Omental fat pad (tissue), 4 donors: ENCODE measurements around the gene AP4B1. TPM values are rescaled to one million over a fixed set of nuclear protein-coding genes. Genes with fewer than 3 reads are reported as not detected.
"Not testable (repeated sequence)": the region's sequence is repeated elsewhere in the genome, so short reads cannot be mapped to it uniquely, and the experiment has no call there.

Experiments used
- ATAC-seq: fragments of 150-250 bp; one replicate; pipeline ENCODE4 v1.9.1; 2016; ENCODE audit warnings: mild to moderate bottlenecking, moderate library complexity; ENCODE audit not compliant: low FRiP score
- DNase-seq: peaks from one replicate; pipeline ENCODE4 v3.0.0-alpha.2; 2019; ENCODE audit warnings: low spot score
- total RNA-seq, 4 donors: library from RNA; depleted of rRNA; stranded (reverse); fragments of >200 nt; gene quantifications; one replicate each; pipeline ENCODE4 v1.1.0, GENCODE V29; 2016
- TF ChIP-seq, protein P1 (sequence below), 3 donors: fragments of 450-650 bp; IDR thresholded peaks; one replicate each; pipeline ENCODE4 v1.5.1; 2016 to 2017; ENCODE audit warnings: antibody characterized with exemption in 3 of 3, mild to moderate bottlenecking in 3 of 3, moderate library complexity in 2 of 3

AP4B1 gene
- total RNA-seq, 4 donors from 2014 or later, result 9.3 to 17.2 (median 15.6) TPM

DNA sequence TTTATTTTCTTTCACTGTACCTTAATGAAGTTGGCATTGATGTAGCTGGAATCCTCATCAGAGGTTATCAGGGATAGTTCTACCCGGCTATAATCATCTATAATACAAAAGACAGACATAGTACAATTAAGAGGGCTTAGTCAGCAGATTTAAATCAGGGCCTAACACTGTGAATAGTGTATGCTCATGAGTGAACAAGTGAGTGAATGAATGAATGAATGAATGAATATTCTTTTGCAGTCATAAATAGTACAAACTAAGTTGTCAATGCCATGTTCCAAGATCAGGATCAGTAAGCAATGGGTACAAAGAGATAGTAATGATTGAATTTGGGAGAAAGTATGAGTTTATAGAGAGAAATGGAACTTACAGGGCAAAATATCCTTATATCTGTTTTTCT lies 45.6 kb downstream of the AP4B1 start:
- DNase-seq (no peak), ATAC-seq (no peak)
- TF ChIP-seq, protein P1, sequence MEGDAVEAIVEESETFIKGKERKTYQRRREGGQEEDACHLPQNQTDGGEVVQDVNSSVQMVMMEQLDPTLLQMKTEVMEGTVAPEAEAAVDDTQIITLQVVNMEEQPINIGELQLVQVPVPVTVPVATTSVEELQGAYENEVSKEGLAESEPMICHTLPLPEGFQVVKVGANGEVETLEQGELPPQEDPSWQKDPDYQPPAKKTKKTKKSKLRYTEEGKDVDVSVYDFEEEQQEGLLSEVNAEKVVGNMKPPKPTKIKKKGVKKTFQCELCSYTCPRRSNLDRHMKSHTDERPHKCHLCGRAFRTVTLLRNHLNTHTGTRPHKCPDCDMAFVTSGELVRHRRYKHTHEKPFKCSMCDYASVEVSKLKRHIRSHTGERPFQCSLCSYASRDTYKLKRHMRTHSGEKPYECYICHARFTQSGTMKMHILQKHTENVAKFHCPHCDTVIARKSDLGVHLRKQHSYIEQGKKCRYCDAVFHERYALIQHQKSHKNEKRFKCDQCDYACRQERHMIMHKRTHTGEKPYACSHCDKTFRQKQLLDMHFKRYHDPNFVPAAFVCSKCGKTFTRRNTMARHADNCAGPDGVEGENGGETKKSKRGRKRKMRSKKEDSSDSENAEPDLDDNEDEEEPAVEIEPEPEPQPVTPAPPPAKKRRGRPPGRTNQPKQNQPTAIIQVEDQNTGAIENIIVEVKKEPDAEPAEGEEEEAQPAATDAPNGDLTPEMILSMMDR (IDR thresholded peaks at IDR 0.05), result no peak

DNA sequence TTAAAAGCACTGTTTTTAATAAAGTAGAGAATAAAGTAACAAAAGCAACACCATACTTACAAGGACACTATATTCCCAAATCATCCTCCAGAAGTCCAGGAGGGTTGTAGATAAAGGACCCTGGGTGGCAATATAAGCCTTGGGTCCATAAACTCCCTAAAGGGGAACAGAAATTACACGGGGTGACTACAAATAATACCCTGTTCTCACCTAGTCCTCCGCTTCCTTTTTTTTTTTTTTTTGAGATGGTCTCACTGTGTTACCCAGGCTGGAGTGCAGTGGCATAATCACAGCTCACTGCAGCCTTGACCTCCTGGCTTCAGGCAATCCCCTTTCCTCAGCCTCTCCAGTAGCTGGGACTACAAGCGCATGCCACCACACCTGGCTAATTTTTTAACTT lies 46.2 kb downstream of the AP4B1 start:
- TF ChIP-seq, protein P1 (IDR thresholded peaks at IDR 0.05), result no peak
- ATAC-seq, result no peak
- no peak for DNase-seq

DNA sequence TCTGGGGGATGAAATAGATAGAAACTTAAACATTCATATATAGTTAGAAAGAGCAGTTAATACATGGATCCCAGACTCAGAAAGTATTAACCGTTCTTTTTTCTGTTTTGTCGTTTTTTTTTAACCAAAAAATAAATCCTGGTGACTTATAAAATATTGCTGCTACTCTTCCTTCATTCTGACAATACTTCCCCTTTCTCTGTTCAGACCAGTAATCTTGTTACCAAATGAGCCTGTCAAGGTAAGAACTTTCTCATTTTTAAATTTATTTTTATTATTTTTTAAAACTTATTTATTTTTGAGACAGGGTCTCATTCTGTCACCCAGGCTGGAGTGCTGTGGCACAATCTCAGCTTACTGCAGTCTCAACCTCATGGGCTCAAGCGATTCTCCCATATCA lies 46.8 kb downstream of the AP4B1 start:
- ATAC-seq (no peak), DNase-seq (no peak)
- TF ChIP-seq, protein P1 (IDR thresholded peaks at IDR 0.05), result no peak

DNA sequence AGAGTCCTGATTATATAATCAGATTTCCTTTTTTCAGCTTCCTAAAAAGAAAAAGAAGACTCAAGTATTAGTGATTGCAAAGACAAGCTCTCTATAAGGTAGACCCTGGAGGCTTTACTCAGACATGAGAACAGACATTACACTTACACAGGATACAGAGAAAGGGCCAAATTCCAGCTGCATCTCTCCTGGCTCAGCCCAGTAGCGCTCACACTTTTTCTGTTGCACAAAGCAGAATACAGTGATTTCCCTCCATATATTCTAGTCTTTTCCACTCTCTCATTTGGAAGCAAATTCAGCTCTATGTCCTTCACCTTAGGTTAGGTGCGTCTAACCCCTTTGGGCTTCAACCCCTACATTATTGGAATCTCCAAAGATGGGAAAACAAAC lies 48.2 kb downstream of the AP4B1 start:
- no peak for ATAC-seq
- TF ChIP-seq, protein P1 (IDR thresholded peaks at IDR 0.05), result no peak

DNA sequence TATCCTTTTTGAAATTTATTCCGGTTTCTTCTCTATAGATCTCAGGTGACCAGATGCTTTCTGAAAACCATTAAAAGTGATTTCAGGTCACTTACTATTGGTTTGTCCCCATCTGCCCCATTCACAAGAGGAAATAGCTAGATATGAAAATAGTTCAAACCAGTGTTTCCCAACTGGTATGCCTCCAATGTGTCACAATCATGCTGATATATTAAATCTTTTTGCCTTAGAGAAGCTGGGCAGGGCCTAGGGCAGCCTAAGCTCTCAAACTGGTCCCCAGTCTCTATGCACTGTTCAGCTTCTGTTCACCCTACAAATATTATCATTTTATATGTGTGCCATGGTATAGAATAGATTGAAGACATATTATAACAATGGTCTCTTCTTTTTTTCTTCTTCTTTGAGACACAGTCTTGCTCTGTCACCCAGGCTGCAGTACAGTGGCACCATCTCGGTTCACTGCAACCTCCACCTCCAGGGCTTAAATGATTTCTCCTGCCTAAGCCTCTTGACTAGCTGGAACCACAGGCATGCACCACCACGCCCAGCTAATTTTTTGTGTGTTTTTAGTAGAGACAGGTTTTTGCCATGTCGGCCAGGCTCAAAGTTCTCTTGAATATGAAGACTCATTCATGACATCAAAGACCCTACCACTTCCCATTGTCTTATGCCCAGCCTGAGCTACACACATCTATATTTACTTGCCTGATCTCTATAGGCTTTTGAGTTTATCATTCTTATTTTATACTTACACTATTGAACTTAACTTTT lies 48.8 kb downstream of the AP4B1 start:
- ATAC-seq (no peak), DNase-seq (no peak)
- TF ChIP-seq, protein P1 (IDR thresholded peaks at IDR 0.05), result no peak

More for the DNA sequence above, 48.2 kb downstream of the AP4B1 start:
- no peak for DNase-seq

DNA sequence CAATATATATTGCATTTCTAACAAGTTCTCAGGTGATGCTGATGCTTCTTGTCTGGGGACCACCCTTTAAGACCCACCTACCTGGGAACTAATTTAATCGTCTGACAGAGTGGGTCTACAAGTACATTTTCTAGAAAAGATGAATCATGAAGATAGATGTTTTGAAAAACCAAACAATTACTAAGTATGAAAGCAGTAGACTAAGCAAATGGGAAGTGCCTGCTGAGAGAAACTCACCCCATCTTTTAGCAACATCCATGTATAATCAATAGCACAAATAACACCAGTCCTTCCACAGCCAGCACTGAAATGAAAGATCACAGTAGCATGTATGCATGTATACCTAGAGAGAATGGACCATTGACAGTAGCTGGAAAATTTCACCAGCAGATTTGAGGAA lies 50.4 kb downstream of the AP4B1 start:
- DNase-seq (no peak), ATAC-seq (no peak)
- TF ChIP-seq, protein P1 (IDR thresholded peaks at IDR 0.05), result no peak

DNA sequence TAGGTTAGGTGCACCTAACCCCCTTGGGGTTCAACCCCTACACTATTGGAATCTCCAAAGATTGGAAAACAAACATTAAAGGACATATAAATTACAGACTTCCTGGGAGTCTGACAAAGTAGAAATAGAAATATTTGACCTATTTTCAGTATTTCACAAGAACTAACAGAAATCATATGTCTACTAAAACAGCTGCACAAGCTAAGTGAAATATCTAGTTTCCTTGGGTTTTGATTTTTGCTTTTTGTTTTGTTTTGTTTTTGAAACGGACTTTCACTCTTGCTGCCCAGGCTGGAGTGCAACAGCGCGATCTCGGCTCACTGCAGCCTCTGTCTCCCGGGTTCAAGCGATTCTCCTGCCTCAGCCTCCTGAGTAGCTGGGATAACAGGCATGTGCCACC lies 51.9 kb downstream of the AP4B1 start:
- not testable (repeated sequence) for ATAC-seq

More for the DNA sequence above, 51.9 kb downstream of the AP4B1 start:
- not testable (repeated sequence) for DNase-seq
